Mammary epithelial cell (primary cell): ENCODE results near the gene PPARD.

Experiments used
- EZH2 ChIP-seq: IDR thresholded peaks from 2 replicates; pipeline ENCODE4 v1.6.1; 2012; ENCODE audit warnings: low read length, inconsistent platforms, borderline replicate concordance
- TF ChIP-seq, protein P1 (sequence below), 2 donors: IDR thresholded peaks in 1 of 2; conservative IDR thresholded peaks in 1 of 2; 2 replicates each; pipeline ENCODE4 v1.5.1; 2011 to 2012; ENCODE audit warnings: inconsistent platforms in 2 of 2, low read length in 2 of 2, mild to moderate bottlenecking in 2 of 2, control low read depth in 1 of 2, low read depth in 1 of 2; ENCODE audit not compliant: insufficient read depth in 1 of 2; ENCODE audit errors: extremely low read depth in 1 of 2

DNA sequence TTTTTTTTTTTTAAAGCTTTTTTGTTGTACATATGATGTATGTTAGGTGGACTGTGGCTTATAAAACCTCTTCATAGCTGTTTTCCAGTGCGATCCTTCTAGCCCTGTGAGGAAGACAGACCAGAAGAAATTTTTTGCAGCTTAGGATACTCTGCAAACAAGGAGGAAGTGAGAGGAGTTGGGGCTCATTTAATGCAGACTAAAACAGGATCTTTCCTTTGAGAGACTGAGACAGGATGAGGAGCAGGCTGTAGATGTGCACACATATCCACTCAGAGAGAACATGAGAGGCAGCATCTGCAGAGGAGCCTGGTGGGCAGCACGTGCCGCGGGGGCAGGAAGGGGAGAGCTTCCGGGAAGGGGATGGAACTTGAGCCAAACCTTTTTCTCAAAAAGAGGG lies 45.7 kb downstream of the PPARD start:
- TF ChIP-seq, protein P1, sequence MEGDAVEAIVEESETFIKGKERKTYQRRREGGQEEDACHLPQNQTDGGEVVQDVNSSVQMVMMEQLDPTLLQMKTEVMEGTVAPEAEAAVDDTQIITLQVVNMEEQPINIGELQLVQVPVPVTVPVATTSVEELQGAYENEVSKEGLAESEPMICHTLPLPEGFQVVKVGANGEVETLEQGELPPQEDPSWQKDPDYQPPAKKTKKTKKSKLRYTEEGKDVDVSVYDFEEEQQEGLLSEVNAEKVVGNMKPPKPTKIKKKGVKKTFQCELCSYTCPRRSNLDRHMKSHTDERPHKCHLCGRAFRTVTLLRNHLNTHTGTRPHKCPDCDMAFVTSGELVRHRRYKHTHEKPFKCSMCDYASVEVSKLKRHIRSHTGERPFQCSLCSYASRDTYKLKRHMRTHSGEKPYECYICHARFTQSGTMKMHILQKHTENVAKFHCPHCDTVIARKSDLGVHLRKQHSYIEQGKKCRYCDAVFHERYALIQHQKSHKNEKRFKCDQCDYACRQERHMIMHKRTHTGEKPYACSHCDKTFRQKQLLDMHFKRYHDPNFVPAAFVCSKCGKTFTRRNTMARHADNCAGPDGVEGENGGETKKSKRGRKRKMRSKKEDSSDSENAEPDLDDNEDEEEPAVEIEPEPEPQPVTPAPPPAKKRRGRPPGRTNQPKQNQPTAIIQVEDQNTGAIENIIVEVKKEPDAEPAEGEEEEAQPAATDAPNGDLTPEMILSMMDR (conservative IDR thresholded peaks at IDR 0.05 in 1 of 2, IDR thresholded peaks at IDR 0.05 in 1 of 2; ENCODE audit: extremely low read depth in 1 of 2, insufficient read depth in 1 of 2, low read depth in 1 of 2, low read length in 2 of 2) = no peak
- no peak for TF ChIP-seq EZH2
